HG03521 (cell line): ENCODE data around the gene CLSTN3.

Experiments used
- ATAC-seq: cut with Tn5 transposase; IDR thresholded peaks from one replicate; pipeline ENCODE4 v1.9.1; 2021; ENCODE audit warnings: mild to moderate bottlenecking, moderate library complexity; ENCODE audit not compliant: unreplicated experiment

The CLSTN3 gene

DNA sequence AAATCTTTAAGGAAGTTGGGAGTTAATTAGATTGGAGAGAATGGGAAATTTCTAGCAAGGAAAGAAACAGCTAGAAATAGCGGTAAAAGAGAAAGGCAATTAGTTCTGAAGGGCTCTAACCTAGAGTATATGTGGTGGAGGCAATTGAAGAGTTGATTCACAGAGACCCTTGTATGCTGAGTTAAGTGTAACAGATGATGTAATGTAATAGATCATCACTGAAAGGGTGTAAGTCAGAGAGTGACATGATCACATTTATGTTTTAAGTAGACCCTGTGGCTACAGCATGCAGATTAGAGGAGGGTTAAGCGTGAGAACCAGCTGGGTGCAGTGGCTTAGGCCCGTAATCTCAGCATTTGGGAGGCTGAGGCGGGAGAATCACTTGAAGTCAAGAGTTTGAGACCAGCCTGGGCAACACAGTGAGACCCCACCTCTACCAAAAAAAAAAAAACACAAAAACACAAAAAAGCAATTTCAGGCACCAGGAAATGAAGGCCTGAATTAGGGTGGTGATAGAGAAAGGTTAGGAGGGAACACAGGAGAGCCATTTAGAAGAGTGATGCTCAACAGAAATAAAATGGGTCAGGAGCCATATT is 4.4 kb upstream of the CLSTN3 start:
- ATAC-seq = no peak

GRCh38 chr12:7127916-7128626 is 2.1 kb upstream of the CLSTN3 start:
- no peak for ATAC-seq

DNA sequence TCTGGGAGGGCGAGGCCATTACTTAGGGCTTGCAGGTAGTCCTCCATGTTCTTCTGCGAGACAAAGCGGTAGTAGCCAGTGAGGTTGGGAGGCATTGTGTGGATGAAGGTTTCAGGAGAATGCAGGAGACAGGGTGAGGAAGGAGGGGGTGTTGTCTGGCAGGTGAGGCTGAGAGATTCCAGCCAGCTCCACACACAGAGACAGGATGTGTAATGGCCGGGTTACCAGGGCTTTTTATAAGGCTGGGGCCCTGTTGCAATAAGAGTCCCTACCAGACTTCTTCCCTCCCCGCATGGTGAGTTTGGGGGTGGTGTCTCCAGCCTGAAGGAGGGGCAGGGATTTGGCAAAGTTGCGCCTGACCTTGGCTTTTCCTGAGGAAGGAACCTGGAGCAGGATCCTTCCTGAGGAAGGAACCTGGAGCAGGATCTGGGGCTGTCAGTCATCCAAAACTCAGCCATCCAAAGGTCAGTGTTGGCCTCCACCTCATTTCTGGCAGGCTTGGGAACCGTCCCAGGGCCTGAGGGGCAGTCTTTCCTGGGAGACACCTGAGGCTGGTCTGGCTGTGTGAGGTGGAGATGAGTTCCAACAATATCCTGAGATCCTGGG is 1.4 kb upstream of the CLSTN3 start, which contains the start of gene RBP5:
TSS of gene RBP5 (minus strand) at position 209 of the 606 bp plus-strand sequence. CDS start at position 95, 114 bp downstream.
- ATAC-seq = no peak

- no peak for ATAC-seq
Observed at GRCh38 chr12:7129287-7129871, 792 bp upstream of the CLSTN3 start.

GRCh38 chr12:7130701-7131501 is 730 bp downstream of the CLSTN3 start:
- no peak for ATAC-seq

GRCh38 chr12:7131502-7131866 is 1.3 kb downstream of the CLSTN3 start:
- no peak for ATAC-seq

- ATAC-seq = no peak
Observed at GRCh38 chr12:7134396-7135166, 4.4 kb downstream of the CLSTN3 start.

DNA sequence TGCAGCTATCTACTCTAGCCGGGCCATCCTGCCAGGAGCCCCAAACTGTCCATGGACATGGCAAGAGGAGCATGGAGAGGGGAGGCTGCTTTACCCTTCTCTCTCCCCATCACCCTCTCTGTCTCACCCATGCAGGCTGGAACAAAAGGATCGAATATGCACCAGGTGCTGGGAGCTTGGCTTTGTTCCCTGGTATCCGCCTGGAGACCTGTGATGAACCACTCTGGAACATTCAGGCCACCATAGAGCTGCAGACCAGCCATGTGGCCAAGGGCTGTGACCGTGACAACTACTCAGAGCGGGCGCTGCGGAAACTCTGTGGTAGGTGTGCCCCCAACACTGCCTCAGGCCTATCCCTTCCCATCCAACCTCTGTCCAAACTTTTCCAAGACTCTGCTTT is 5.9 kb downstream of the CLSTN3 start:
- no peak for ATAC-seq

DNA sequence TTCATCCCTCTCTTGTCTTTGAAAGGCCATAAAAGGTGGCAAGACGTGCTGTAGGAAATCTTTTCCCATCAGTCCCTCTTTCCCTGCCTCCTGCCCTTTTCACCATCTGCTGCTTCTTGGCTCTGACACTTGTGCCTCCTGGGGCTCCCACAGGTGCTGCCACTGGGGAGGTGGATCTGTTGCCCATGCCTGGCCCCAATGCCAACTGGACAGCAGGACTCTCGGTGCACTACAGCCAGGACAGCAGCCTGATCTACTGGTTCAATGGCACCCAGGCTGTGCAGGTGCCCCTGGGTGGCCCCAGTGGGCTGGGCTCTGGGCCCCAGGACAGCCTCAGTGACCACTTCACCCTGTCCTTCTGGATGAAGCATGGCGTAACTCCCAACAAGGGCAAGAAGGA is 6.5 kb downstream of the CLSTN3 start:
- no peak for ATAC-seq

GRCh38 chr12:7137908-7138307 is 7.7 kb downstream of the CLSTN3 start:
- ATAC-seq = no peak

GRCh38 chr12:7139200-7139599 is 9.0 kb downstream of the CLSTN3 start:
- no peak for ATAC-seq

GRCh38 chr12:7141351-7142005 is 11.3 kb downstream of the CLSTN3 start:
- no peak for ATAC-seq

DNA sequence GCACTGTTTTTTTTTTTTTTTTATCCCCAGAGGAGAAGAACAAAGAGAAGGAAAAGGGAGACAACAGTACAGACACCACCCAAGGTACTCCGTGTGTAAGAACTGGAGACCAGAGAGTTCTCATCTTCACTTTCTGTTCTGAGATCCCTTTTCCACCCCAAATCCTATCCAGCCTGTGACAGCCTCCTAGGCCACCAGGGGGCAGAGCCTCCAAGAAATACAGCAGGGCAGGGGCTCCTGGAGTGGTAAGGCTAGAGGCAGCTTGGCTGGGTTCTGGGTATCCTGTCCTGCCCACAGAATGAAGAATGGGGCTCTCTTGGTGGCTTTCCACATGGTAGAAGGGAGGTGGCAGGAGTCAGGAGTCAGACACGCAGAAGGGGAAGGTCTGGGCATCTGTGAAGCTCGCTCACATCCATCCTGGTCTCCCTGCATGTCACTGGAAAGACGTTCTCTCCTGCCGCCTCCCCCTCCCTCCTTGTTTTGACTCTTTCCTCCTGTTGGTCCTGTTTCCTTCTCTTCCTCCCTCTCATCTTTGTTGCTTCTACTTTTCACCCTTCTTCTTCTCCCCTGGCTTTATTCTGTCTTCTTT is 12.0 kb downstream of the CLSTN3 start:
- ATAC-seq = no peak

DNA sequence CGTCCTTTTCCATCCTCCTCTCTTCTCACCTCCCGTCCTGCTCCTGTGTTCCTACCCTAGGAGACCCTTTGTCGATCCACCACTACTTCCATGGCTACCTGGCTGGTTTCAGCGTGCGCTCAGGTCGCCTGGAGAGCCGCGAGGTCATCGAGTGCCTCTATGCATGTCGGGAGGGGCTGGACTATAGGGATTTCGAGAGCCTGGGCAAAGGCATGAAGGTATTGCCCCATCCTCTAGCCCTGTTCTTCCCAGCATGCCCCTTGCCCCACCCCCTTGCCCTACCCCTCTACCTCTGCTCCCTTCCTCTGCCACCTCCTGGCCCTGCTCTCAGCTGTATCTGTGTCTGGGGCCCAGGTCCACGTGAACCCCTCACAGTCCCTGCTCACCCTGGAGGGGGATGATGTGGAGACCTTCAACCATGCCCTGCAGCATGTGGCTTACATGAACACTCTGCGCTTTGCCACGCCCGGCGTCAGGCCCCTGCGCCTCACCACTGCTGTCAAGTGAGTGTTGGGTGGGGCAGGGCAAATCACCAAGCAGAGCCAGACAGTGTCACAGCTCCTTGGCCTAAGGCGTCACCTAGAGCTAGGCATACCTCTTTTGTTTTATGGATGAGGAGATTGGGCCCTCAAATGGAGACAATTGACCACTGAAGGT is 12.8 kb downstream of the CLSTN3 start:
- ATAC-seq = no peak

DNA sequence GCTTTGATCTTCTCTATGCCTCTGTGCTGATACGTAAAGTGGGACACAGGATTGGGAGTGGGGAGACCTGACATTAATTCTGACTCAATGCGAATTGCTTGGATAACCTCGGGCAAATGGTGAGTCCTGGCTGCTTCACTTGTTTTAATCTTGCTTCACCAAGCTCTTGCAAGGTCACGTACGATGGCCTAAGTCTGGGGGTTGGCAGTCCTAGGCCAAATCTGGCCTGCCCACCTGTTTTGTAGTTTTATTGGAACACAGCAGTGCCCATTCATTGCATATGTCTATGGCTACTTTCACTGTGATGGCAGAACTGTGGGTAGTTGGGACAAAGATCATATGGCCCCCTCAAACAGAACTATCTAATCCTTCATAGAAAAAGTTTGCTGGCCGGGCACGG is 13.4 kb downstream of the CLSTN3 start:
- no peak for ATAC-seq

- ATAC-seq = no peak
Observed at GRCh38 chr12:7144414-7145120, 14.4 kb downstream of the CLSTN3 start.

DNA sequence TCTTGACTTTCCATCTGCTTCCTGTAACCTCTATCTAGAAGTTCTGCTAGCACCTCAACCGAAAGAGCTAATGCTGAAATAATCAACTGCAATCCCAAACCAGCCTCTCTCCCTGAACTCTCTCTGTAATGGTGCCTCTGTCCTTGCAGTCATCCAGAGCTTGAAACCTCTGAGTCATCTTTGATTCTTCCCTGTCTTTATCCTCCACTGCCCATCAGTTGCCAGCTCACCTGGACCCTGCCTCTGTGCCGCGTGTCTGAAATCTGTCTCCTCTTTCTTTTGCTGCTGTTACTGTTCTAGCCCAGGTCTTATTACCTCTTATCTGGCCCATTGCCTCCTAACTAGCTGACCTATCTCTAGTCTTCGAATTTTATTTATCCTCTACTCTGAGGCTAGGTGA is 15.5 kb downstream of the CLSTN3 start:
- no peak for ATAC-seq

- no peak for ATAC-seq
Observed at GRCh38 chr12:7146228-7146627, 16.1 kb downstream of the CLSTN3 start.
